Measurements from ENCODE around the gene KDM4C.

KDM4C gene

DNA sequence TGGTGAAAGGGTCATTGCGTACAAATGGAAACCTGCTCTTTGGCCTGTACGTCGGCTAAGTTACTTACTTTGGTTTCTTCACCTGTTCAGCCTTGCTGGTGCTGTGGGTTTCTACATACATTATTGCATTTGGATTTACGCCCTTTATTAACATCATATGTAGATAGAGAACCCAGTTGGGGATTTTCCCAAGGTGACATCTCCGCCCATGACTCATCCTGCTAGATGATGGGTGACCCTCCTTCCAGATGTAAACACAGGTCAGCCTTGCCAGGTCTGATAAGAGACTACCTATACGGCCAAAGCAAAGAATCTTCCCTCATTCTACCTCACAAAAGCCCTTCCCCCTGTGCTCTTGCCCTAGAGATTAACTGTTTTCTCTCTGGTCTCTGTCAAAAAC, 360.9 kb downstream of the KDM4C start:
- Mint-ChIP-seq H3K4me1 (peaks cover 6% of the 10 kb centered on the region), H3K9me3 (no peaks in the 10 kb centered on the region), H3K27me3 (ENCODE audit: low read depth, poor library complexity) (peaks cover under 1% of the 10 kb centered on the region), H3K27ac (no peak overlapping the region), H3K4me3 (no peak overlapping the region), H3K36me3 (ENCODE audit: low read depth) (no peaks in the 10 kb centered on the region)
- no peak for TF ChIP-seq CTCF (IDR thresholded peaks at IDR 0.05)
- DNase-seq, result no peak

DNA sequence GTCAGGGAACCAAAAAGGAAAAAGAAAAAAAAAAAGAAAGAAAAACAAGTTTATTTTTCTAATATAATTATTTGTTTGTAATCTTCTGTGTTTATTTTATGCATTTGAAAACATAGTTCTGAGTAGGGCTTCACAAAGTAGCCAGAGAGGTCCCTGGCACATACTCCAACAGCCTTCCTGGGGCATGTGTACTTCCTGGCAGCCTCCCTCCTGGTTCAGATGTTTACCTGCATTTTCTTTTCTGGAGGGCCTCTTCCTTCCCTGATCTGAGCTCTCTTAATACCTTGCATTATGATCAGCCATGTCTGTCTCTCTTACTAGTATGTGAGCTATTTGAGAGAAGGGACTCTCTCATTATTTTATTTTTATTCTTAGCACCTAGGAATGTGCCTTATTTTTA, 361.8 kb downstream of the KDM4C start:
- H3K4me3 Mint-ChIP-seq, result no peak overlapping the region

DNA sequence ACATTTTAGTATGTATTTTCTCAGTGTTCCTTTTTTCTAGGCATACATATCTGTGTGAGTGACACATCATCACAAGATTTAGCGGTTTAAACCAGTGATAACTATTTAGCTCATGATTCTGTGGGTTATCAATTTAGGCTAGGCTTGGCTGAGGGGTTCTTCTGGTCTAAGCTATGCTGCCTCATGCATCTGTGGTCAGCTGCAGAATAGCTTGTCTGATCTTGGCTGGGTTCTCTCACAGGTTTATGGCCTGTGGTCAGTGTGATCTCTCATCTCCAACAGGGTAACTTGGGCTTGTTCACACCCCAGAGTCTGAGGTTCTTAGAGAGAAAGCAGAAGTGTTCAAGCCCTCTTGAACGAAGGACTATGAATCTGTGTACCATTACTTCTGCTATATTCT, 363.3 kb downstream of the KDM4C start:
- H3K27ac Mint-ChIP-seq, result peak overlapping the region; percentile 62
- peaks cover 6% of the 10 kb centered on the region for H3K4me1 Mint-ChIP-seq
- H3K4me3 Mint-ChIP-seq, result no peak overlapping the region
- H3K9me3 Mint-ChIP-seq, result no peaks in the 10 kb centered on the region
- no peaks in the 10 kb centered on the region for H3K36me3 Mint-ChIP-seq (ENCODE audit: low read depth)
- H3K27me3 Mint-ChIP-seq (ENCODE audit: low read depth, poor library complexity), result peaks cover 2% of the 10 kb centered on the region
- no peak for DNase-seq
- TF ChIP-seq CTCF (IDR thresholded peaks at IDR 0.05), result no peak

More for the DNA sequence above, 361.8 kb downstream of the KDM4C start:
- DNase-seq, result no peak
- Mint-ChIP-seq H3K27me3 (ENCODE audit: low read depth, poor library complexity) (peaks cover 2% of the 10 kb centered on the region), H3K4me1 (peaks cover 6% of the 10 kb centered on the region), H3K27ac (no peak overlapping the region), H3K9me3 (no peaks in the 10 kb centered on the region), H3K36me3 (ENCODE audit: low read depth) (no peaks in the 10 kb centered on the region)
- no peak for TF ChIP-seq CTCF (IDR thresholded peaks at IDR 0.05)

- Mint-ChIP-seq H3K36me3 (ENCODE audit: low read depth) (no peaks in the 10 kb centered on the region), H3K27me3 (ENCODE audit: low read depth, poor library complexity) (peaks cover 2% of the 10 kb centered on the region), H3K4me3 (no peak overlapping the region), H3K4me1 (peaks cover 6% of the 10 kb centered on the region), H3K27ac (no peak overlapping the region), H3K9me3 (no peaks in the 10 kb centered on the region)
- DNase-seq, result no peak
- TF ChIP-seq CTCF (IDR thresholded peaks at IDR 0.05), result no peak
These were observed 363.9 kb downstream of the KDM4C start for GRCh38 chr9:7121664-7122063.

- Mint-ChIP-seq H3K36me3 (ENCODE audit: low read depth) (peaks cover 9% of the 10 kb centered on the region), H3K27ac (no peak overlapping the region), H3K4me3 (no peak overlapping the region), H3K4me1 (peaks cover 6% of the 10 kb centered on the region), H3K9me3 (no peaks in the 10 kb centered on the region), H3K27me3 (ENCODE audit: low read depth, poor library complexity) (peaks cover 5% of the 10 kb centered on the region)
- DNase-seq, result no peak
- no peak for TF ChIP-seq CTCF (IDR thresholded peaks at IDR 0.05)
These were observed 366.0 kb downstream of the KDM4C start for GRCh38 chr9:7123743-7124142.

DNA sequence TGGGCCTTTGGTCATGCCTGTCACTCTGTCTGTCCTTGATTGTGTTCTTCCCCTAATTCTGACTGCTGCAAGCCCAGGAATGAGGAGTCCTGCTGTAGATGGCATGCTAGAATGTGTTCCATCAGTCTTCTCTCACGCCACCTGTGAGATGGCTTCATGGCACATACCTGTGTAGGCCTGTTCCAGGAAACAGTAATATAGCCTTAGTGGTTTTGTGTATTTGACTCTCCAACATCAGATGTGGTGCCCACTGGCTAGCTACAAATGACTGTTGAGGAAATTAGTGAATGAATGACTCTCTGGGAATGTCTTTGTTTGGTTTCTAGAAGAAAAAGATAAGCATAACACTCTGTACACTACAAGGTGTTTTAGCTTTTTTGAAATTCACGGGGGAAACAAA, 367.5 kb downstream of the KDM4C start:
- no peak overlapping the region for H3K27ac Mint-ChIP-seq
- peaks cover 5% of the 10 kb centered on the region for H3K27me3 Mint-ChIP-seq (ENCODE audit: low read depth, poor library complexity)
- peaks cover 10% of the 10 kb centered on the region for H3K36me3 Mint-ChIP-seq (ENCODE audit: low read depth)
- no peak overlapping the region for H3K4me3 Mint-ChIP-seq
- H3K4me1 Mint-ChIP-seq, result no peaks in the 10 kb centered on the region
- no peaks in the 10 kb centered on the region for H3K9me3 Mint-ChIP-seq
- no peak for DNase-seq
- no peak for TF ChIP-seq CTCF (IDR thresholded peaks at IDR 0.05)

Data from nephron progenitor cell (in vitro differentiated cells).